Inferior parietal cortex (tissue), 1 donor: ENCODE measurements around the gene CLNK.

Experiments
- DNase-seq: peaks from one replicate; pipeline ENCODE4 v3.0.0-alpha.2; 2016; ENCODE audit errors: extremely low spot score

CLNK gene

GRCh38 chr4:10701161-10701560, 16.6 kb upstream of the CLNK start:
- DNase-seq = no peak

- DNase-seq = no peak
Measured at GRCh38 chr4:10698172-10698571, 13.6 kb upstream of the CLNK start.

DNA sequence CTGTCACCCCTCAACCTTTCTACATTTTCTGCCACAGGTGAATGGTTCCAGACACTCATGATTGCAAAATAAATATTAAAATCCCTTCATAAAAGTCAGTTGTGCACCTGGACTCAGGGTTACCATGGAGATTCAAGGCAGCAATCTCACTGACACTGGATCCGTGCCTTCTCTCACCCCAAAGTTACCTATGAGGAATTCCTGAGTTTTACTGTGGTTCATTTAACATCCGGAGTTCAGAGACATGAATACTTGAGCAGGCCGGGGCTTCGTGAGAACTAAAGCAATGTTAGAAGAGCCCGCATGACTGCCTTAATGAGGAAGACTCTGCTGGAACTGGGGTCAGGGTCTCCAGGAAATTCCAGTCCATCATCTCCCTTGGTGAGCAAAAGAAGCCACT, 12.5 kb upstream of the CLNK start:
- DNase-seq = no peak

DNA sequence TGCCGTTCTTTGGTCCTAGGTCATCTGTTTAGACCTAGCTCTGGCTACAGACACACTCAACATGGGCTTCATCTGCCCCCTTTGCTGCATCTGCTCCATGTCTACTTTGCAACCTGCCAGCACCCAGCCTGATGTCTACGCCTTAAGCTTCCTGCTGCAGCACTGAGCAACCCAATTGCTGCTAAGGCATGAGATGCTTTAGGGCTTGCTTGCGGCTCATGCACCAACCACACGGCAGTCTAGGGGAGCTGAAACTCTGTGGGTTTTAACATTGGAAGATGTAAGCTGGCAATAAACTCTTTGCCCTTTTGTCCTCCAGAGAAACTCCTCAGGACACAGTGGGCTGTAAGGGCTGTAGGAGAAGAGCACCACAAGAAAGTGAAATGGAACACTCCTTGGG, 11.7 kb upstream of the CLNK start:
- DNase-seq = no peak

DNA sequence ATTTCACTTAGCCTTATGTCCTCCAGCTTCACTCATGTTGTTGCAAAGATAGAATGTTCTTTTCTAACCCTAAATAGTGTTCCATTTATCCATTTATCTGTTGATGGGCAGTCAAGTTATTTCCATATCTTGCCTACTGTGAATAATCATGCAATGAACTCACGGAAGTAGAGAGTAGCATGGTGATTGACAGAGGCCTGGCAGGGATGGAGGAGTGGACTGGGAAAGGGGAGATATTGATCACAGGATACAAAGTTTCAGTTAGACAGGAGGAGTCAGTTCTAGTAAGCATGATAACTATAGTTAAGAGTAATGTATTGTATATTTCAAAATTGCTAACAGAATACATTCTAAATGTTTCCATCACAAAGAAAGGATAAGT, 10.3 kb upstream of the CLNK start:
- DNase-seq = no peak

GRCh38 chr4:10694151-10694827, 9.7 kb upstream of the CLNK start:
- no peak for DNase-seq

DNA sequence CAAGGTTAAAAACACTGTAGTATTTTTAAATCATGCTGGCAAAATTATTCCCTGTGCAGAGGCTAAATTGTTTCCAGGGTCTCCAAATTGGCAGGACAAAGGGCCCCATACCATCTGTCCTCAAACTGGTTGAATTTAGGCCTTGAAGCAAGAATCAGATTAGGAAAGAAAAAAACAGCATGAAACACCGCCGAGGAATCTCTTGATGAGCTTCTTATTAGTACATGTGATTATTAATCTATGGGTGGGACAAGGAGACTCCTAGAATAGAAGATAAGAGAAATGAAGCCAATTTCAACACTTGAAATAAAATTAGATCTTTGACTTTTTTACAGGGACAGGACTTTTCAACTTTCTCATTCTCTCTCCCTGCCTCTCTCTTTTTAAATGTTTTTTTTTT, 7.1 kb upstream of the CLNK start:
- DNase-seq = no peak

DNA sequence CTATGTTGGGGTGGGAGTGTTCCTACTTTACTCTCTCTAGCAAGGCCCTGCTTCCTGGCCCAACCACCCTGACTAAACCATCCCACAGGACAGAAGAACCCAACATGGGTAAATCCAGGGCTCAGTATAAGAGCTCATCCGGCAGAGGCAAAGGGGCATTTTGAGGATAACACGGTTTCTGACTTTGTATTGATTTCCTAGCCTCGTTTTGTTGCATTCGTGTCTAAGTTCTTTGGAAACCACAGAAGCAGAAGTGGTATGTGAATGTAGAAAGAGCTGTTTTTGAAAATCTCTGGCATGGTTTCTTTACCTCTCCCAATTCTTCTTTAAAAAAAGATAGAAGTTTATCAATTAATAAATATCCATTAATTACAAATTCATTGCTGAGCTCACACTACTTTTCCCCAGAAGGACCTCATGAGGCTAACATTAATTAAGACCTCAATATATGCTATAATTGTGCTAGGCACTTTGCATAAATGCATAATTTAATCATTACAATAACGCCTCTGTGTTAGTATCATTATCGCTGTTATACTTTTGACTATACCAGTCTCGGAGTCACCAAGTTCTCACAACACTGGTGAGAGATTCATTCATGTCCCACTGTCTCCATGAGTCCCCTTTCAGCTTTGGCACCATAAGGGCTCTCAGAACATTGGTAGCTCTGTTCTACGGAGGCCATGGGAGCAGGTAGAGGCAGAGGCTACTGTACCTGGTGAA, 5.8 kb upstream of the CLNK start:
- no peak for DNase-seq

DNA sequence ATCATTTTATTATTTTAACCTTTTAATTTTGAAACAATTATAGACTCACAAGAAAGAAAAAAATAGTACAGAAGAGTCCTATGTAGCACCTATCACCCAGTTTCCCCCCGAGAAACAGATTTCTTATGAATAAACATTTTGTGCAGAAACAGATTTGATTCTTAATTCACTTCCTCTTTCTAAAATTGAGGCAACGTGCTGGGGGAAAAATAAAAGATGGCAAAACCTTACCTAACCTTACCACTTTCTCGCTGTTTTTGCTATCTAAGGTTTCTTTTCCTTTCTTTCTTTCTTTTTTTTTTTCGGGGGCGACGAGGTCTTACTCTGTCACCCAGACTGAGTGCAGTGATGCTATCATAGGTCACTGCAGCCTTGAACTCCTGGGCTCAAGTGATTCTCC, 4.3 kb upstream of the CLNK start:
- no peak for DNase-seq

DNA sequence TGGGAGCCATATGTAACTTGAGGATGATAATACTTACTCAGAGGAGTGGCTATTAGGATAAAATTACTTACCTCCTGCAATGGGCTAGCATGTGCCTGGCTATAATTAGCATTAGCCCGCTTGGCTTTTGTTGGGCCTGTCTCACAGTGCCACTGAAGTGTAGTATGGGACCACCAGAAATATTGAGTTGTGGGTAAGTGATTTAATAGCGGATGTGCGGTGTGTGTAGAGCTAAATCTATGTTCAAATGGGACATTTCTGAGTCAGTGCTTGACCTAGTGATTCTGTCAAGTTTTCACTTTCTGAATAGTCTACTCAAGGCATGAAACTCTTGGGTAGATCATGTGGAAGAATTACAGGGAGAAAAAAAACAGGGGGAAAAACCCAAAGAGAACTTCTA, 3.5 kb upstream of the CLNK start:
- no peak for DNase-seq

DNA sequence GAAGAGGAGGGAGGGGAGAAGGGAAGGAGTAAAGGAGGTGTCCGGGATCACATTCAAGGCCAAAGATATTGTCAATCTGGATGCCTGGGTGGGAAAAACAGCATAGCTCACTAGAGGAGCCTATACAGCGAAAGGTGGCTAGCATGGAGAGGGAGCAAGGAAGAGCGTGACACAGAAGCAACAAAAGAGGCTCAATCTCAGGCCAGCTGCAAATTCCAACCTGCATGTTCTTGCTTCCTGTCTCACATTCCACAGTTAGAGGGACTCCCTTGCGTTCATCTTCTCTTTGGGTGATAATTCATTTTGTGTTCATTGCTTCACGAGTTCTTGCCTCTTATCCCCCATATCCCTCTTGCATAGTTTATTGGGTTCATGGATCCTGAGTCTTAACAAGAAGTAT, 3.0 kb upstream of the CLNK start:
- DNase-seq = no peak

DNA sequence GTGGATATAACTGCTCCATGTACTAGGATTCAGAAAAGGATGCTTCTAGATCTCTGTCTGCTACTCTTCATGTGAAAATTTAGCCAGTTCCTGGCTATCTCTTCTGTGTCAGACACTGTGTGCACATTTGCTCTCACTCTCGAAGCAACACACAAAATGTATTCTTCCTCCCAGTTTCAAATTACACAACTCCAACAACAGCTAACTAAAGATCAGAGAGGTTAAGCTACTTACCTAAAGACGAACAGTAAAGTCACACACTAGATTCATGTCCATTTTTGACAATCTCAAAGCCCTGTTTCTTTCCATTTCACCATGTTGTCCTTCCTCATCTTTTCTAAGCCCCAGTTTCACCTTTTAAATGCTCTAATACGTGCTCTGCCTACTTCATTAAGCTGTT, 2.2 kb downstream of the CLNK start:
- DNase-seq = no peak

DNA sequence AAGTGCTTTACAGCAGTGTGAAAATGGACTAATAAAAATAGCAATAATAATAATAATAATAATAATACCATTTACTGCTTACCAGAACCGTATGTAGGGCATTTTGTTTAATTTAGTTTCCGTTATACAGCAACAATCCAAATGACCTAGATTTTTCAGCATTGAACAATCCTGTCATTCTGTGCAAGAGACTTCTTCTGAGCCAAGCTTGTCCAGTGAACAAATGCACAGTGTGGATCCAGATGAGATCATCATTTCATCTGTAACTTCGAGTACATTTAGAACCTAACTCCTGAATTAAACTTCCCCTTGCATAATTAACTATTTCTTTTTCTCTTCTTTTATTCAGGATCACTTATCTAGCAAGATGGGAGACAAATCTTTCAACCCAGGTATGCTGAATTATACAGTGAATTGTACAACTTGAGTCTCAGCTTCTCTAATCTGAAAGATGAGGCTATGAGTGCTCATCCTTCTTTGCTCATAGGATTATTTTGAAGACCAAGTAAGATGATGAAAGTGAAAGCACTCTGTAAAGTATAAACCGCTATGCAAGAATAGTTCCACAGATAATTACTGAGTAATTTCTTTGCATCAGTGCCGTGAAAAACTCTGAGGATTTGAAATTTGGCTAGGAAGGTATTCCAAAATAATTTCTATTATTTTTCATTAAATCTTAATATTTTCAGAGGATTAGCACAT, 6.6 kb downstream of the CLNK start:
- no peak for DNase-seq

- DNase-seq = no peak
Measured at GRCh38 chr4:10673817-10674369, 10.7 kb downstream of the CLNK start.

DNA sequence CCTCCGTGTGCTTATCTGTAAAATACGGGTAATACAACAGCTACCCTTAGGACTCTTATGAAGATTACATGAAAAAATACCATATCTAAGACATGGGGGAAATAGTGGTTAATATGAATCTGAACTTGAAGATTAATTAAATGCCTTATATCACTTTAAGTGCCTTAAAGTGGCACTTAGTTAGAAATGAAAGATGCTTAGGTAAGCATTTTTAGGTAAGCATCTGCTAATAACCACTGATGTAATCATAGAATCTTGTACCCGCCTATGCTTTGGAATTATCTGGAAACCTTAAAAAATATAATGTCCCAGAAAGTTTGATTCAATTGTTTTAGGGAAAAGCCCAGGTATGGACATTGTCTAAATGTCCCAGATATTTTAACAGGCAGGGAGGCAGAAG, 12.2 kb downstream of the CLNK start:
- no peak for DNase-seq

- no peak for DNase-seq
Measured at GRCh38 chr4:10671799-10672198, 12.8 kb downstream of the CLNK start.

DNA sequence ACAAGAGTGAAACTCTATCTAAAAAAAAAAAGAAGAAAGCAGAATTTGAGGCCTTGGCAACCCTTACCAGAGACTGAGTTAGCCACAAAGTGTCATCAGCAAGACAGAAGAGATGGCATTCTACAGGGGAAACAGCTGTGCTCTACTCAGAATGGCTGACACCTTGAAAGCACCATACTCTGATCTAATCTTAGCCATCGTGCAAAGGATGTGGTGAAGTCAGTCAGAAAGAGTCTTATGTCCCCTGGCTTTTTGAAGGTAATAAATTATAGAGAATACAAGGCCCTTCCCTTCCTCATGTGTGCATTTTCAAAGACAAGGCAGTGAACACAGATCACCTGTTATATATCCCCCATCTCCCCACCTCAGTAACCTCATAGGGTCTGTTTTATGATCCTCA, 13.2 kb downstream of the CLNK start:
- DNase-seq = no peak

DNA sequence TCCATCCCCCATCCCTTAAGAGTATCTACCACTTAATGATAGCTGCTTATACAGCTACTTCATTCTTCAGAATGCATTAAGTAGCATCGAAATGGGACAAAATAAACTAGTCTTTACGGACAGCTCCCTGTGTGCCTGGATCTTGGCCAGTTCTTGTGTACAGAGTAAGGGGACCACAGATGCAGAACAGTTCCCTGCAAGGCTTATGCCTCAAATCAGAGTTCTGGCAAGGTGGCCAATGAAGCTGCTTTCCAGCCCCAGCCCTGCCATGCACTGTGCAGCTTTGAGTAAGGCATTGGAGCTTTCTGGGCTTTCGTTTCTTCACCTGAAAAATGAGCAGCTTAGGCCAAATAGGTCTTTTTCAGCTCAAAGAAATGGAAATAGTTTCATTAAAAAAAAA, 14.2 kb downstream of the CLNK start:
- DNase-seq = no peak

GRCh38 chr4:10667701-10668326, 16.8 kb downstream of the CLNK start:
- DNase-seq = no peak

DNA sequence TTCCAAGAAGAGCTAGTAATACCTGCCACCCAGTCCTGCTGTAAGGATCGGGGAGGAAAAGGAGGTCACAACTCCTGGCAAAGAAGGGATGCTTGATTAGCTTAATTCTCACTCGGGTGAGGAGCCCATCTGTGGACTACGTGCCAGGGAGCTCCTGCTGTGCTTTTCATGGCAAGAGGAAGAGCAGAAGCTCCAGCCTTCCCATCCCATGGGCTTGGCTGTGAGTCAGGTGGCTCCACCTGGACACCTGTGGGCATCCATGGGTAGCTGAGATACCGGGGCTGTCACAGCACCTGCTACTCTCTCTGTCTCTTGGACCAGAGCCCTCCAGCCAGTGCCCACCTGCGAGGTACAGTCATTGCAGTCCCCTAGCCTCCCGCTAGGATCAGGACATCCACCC, 18.0 kb downstream of the CLNK start:
- no peak for DNase-seq

GRCh38 chr4:10664408-10664807, 20.2 kb downstream of the CLNK start:
- peak; percentile 9 for DNase-seq

- no peak for DNase-seq
Measured at GRCh38 chr4:10662937-10663336, 21.6 kb downstream of the CLNK start.
